NCI-H2081 (cell line): Measurements from ENCODE around the gene SRSF1.

Source experiments
- DNase-seq, 2 experiments: peaks; one replicate each; lab custom pipeline; 2025; lab: John Stamatoyannopoulos, UW

SRSF1 gene

DNA sequence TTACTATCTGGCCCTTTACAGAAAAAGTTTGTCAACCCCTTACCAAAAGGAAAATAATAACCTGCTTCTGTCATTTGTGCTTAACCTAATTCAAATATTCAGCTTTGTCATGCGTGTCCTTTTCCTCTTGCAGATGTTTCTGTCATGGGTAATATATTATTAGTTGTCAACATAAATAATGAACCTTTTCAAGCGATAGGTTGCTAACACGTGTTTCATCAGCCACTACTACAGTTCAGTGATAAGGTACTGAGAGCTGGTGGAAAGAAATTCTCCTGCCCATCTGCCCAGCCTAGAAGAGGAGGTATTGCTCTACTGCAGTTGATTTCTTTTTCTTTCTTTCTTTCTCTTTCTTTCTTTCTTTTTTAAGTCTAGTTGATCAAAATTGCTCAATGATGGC lies 12.0 kb upstream of the SRSF1 start:
- no peak for DNase-seq

DNA sequence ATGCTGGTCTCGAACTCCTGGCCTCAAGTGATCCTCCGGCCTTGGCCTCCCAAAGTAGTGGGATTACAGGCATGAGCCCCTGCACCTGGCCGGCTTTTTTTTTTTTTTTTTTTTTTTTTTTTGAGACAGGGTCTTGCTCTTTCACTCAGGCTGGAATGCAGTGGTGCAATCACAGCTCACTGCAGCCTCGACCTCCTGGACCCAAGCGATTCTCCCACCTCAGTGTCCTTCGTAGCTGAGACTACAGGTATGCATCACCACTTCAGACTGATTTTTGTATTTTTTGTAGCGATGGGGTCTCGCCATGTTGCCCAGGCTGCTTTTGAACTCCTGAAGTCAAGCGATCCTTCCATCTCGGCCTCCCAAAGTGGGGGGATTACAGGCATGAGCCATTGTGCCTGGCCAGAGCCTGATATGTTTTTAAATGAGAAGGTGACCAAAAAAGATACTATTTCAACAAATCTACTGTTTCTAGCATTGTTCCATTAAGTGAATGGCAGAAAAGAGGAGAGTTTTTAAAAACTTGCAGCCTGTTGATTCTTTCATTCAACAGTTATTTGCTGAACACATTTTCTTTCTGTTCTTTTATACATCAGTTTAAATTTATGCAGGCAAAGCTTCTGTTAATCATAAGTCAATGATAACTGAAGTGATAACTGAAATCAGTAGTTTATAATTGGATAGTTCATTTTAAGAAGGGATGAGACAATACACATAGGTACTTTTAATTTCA lies 3.2 kb upstream of the SRSF1 start:
- DNase-seq = no peak

DNA sequence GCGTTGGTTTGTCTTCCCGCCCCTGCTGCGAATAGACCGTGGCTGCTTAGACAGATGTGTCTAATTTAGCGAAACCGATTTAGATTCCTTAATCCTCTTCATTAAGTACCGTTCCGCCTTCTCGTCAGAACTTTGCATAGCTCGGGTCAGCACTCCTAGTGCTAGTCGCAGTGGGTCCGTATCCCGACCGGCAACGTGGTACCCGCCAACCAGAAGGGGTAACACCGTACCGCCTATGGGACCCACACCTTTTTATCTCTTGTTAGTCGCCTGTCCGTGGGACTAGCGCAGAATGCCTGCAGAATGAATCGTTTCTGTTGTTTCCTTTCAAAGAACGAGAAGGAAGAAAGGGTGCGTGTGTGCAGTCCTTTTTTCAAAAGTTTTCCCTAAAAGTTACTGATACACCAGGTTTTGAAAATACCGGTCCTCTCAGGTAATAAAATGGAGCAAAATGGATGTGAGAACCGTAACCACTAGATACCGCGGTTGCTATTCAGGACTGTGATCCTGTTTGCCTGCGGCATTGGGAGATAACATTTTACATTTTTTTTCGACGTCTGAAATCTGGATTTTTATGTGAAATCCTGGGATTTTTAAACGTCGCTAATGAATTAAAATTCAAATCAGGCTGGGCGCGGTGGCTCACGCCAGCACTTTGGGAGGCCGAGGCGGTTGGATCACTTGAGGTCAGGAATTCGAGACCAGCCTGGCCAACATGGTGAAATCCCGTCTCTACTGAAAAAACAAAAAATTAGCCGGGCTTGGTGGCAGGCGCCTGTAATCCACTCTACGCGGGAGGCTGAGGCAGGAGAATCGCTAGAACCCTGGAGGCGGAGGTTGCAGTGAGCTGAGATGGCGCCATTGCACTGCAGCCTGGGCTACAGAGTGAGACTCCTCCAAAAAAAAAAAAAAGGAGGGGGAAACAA lies 998 bp upstream of the SRSF1 start:
- DNase-seq = no peak

DNA sequence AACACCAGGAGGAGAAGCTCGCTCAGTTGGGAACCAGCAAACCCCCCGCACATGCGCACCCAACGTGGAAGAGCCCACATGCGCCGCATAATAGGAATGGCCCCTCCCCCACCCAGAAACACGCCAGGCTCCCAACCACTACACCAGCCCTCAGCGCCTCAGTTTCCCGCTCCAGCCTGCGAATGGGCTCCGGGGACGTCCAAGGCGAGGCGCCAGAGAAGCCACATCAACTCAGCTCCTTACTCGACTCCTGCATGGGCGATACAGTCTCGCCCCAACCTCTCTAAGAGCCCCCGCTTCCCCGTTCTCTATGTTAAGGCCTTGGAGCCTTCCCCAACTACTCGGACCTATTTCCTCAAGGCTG lies 504 bp downstream of the SRSF1 start:
- DNase-seq = peak; percentile 83 to 85

DNA sequence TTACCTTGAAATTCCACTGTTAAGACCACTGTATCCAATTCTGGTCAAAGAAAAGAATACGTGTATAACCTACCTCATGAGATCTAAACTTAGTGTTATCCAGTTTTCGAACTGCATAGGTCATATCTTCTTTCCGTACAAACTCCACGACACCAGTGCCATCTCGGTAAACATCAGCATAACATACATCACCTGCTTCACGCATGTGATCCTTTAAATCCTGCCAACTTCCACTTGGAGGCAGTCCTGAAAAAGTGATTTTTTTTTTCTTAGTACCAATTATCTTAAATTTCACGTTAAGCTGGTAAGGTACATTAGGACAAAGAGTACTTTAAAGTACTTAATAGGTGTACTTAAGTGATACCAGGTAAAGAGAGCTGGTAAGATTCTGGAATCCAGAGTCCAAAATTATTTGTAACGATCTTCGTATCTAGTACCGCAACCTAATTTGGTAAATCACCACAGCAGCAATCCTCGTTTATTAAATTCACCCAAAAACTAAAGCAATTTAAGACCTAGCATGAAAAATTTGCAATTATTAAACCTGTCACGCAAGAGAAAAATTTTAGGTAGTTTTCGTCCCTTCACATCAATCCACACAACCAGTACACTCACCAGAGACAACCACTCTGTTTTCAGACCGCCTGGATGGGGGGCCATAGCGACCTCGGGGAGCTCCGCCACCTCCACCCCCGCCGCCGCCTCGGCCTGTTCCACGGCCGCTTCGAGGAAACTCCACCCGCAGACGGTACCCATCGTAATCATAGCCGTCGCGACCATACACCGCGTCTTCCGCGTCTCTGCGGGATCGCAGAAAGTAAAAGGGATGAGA lies 1.1 kb downstream of the SRSF1 start:
- no peak for DNase-seq

DNA sequence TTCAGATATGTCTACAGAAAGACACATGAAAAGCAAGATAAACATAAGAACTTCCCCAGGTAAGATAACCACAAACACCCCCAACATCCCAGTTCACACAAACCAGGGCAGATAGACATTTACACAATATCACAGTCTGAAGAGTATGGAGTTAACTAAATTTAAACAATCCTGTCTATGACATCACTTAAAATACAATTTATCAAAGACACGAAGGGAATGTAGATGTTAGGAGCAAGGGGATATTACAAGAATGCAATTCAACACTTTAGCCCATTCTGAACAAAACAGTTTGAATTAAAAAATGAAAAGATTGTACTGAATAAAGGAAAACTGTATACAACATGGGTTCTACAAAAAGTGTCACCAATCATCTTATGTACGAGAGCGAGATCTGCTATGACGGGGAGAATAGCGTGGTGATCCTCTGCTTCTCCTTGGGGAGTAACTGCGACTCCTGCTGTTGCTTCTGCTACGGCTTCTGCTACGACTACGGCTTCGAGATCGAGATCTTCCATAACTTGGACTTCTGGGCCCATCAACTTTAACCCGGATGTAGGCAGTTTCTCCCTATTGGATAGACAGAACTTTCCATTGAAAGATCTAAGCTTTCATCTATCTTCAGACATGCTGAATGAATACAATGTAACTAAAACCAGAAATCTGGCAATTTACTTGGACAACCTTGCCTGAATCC lies 1.9 kb downstream of the SRSF1 start:
- no peak for DNase-seq

DNA sequence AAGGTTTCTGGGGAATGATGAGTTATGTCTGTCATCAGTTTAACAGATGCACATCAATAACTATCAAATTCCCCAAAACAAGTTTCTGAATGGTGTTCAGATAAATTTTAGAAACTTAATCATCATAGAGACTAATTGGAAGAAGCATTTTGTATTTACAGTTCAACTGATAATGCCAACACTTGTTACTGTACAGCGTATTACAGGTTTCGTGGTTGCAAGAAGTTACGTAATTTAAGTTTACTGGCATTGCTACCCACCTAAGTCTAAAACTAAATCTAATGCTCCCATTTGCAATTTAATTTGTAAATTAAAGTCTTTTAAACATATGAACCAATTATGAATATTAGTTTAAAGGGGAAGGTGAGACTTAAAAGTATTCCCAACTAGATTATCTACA lies 3.0 kb downstream of the SRSF1 start:
- DNase-seq = no peak

DNA sequence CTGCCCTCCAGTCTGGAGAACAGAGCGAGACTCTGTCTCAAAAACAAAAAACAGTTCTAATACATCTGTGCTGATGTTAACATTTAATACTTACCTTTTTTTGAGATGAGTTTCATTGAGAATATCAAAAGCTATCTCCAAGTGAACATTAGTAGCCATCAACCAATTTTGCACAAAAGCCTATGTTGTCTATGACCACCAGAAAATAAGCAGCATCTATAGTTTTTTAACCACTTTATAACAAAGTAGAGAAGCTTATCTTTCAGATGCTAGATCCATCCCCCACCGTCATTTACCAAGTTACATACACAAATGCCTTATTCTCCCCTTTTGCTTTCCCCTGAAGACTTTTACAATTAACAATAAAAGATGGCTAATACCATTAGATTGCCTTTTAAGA lies 4.1 kb downstream of the SRSF1 start:
- no peak for DNase-seq

DNA sequence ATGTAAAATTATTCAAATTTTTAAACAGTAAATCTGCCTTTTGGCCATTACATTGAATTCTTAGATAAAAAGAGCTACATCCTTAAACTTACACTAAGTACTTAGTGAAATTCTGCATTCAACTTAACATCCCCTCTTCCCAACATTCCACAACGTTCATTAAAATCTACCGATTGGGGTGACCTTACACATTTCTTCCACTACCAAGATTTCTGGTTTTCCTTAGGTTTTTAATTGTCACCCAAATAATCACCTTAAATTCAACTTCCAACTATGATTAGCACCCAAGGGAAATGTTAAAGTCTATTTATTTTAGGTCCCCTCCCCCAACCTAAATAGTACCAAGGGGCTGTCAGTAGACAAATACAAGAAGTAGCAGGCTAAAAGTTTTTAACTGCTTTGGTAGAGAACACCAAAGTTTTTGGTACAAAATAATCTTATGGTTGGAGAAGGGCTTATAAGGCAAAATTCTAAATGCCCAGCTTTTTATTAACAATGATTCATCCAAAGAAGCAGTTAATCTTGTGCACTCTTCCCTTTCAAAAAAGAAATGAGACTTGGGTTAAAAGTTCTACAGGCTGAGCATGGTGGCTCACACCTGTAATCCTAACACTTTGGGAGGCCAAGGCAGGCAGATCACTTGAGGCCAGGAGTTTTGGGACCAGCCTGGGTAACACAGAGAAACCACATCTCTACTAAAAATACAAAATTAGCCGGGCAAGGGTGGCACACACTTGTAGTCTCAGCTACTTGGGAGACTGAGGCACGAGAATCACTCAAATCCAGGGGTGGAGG lies 4.7 kb downstream of the SRSF1 start:
- no peak for DNase-seq

DNA sequence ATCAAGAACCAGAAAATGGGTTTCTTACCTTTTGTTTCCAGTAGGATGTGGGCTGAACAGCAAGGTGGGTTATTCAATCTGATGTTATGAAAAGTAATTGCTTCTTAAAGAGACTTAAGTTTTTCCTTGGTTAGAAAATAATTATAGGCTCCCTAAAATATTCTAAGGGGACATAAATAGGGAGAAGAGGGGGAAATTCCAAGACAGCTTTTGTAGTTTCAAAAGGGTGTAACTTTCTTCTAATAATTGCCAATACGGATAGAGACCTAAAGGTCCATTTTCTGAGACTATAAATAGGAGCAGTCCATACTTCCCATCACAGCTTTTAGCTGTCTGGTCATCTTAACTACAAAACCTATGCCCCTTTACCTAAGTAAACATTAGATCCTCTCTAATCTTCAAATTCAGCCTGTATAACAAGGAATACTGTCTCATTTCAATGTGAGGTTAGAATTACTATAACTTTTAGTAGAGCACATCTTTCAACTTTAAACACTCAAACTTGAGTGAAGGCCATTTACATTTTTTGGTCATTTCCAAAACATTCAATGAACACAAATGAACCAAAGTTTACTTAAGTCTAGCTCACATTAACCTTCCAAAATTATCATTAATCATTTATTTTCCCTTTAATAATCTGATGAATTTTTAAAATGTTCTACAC lies 5.5 kb downstream of the SRSF1 start:
- no peak for DNase-seq

DNA sequence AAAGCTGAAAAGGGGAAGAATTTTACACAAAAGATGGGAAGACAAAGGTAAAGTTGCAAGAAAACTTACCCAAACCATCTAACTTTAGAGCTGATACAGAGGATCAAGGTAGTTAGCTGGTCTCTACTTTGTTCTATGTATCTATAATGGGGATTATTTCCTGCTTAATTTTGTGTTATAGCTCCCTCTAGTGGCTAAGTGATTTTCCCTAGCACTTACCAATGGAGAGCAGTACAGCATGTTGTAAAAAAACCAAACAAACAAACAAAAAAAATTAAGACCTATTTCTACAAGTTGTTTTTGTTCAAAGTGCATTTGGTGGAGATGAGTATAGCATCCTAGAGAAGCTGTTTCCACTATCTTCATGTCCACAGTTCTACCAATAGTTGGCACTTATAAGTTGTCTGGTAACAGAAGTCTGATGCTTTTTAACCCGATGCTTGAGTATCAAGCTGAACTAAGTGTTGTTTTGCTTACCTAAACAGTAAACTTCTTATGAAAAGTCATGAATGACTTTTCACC lies 7.5 kb downstream of the SRSF1 start:
- DNase-seq = peak; percentile 75 to 80

DNA sequence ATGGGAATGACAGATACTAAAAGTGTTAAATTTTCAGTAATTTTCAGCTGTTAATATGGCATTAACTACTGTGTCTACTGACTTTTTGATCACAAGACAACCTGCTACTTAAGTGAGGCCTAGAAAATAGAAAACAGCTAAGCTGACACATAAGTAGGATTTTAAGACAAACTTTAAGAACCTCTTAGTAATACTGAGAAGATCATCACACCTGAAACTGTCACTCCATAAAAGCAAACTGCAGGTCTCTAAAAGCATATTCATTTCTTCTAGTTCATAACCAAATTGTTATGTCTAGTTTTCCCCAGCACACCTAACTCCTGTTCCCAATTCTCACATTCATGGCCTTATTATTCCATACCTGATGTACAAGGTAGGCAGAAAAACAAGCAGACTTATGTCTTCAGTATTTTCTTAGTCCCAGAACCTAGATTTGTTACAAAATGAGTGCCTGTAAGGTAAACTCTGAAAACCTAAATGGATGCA lies 8.0 kb downstream of the SRSF1 start:
- DNase-seq = no peak

DNA sequence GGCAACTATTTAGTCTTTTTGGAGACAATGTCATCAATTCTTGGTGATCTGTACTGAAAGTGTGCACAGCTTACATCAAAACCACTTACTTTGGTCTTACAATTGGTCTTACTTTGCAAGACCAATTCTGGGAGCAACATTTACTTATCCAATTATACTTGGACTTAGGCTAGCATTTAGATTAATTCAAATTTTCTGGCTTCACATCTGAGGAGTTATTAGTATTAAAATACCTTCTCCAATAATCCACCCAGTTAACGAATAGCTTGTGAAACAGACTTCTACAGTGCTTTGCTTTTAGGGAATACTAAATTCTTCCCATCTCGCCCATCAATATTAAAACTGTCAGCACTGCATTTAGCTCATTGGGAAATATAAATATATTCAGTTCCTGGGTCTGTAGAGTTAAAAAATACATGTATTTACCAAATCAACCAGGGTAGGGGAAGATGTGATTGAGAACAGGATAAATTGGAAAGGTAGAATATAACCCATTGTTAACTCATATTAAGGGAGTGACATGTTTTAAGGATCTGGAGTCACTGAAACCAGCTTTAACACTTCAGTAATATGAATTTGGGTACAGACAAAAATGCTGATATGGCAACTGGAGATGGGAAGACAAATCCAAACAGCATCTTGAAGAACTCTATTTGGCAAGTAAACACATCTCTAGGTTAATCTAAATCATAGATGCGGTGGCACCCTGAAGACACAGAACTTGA lies 9.8 kb downstream of the SRSF1 start:
- no peak for DNase-seq

DNA sequence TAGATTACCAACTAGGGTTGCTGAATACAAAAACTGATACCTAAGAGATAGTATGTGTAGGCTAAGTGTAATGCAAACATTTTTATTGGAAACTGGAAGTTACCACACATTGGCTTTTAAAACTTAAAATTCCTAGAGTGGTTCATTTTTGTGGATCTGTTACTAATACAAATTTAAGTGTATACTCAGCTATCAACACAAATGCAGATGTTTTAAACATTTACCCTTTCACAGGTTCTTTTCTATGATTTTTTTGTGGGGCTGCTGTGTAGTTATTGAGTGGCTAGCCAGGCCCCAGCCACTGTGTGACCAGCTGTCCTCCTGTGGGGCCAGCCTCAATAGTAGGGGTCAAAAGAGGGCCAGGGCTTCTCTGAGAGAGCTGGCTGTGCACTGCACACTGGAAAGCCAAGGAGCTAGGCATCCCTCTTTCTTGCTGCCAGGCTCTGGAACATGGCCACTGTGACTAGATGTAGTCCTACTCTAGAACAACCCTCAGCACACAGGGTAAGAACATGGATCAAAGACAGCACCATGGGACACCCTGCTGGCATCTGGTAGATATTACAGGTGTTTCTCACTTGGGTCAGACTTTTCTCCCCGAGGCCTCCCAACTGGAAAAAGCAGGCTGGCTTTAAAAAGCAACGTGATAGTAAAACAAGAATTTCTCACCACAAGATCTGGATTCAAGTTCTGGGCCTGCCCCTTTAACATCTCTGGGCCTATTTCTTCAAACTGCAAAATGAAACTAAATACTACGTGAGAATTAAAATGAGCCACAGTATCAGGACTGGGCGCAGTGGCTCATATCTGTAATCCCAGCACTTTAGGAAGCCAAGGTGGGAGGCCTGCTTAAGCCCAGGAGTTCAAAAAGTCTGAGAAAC lies 11.7 kb downstream of the SRSF1 start:
- peak; percentile 81 to 88 for DNase-seq

DNA sequence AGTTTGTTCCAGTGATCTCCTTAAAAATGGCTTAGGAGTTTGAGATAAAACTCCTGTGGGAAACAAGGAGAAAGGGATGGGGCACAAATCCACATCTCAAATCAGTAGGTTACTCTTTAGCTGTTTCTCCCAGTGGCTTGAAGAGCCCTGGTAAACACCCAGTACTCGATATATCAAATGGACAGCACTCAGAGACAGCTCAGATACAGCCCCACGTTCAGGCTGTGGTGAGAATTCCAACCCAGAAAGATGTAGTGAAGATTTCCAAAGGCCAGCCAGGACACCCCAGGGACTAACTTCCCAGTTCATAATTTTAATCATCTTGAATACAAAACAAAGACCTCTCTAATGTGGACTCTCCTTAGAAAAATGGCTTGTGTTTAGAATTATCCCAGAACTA lies 12.6 kb downstream of the SRSF1 start:
- DNase-seq = no peak

DNA sequence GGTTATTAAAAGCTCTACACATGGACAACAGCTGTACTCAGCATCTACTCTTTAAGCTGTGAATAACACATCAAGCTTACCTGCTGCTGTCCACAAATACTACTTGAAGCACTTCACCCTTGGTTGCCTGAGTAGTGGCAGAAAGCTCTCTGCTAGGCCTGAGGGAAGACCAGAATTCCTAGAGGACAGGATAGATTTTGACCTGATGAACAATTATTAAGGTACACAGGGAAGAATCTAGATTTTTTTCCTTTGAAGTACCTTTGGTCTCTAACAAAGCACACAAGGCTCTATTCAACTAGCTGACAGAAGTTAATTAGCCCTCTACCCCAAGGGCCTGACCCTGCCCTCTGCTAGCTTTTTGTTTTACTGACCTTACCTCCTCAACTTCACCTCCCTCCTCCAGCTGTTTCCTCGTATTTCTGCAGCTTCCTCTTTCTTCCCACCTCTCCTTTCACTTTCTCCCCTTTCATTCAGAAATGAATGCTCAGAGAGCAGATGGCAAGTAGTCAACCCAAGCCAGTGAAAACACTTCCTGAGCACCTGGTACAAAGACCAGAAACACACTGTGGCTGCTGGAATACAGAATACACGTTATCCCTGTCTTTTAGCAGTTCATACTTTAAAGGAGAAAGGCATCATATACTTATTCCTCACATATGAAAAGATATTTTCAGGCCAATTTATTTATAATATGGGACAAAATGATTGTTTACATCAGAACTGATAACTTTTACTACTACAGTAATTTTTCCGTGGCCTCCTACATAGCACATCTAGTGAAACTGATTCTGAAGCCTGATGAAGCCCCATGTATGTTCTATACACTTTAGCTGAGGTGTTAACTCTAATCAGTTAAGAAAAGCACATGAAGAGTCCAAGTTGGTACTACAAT lies 13.3 kb downstream of the SRSF1 start:
- DNase-seq = peak in 1 of 2 experiments; percentile 56

DNA sequence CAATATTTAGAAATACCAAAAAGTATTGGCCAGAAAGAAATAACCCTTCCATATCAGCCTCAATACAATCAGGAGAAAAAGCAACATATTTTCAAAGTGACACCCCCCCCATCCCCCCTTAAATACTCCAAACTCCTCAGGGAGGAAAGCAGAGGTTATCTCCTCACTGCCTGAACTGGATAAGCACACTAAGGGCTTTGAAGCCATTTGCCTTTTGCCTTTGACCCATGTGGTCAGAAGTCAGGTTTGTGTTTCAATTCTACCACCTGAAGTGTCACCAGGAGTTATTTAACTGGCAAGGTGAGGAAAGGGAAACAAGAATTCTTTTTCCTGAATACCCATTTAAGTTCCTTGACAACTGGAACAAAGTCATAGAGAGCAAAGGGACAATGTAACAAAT lies 15.5 kb downstream of the SRSF1 start:
- DNase-seq = no peak
